H9 (cell line): ENCODE data around the gene YWHAH. TPM values are rescaled to one million over a fixed set of nuclear protein-coding genes. Genes with fewer than 3 reads are reported as not detected.

Experiments used
- DNase-seq: peaks from one replicate; pipeline ENCODE4 v3.0.0-alpha.2; 2017
- H2AFZ ChIP-seq: one replicate; pipeline ENCODE4 v1.6.1; 2013; ENCODE audit warnings: mild to moderate bottlenecking, low read length, control low read depth, moderate library complexity
- H2AK5ac ChIP-seq: 2 replicates; pipeline ENCODE4 v1.6.1; 2013; ENCODE audit warnings: low read length, control low read depth, mixed read lengths; ENCODE audit not compliant: insufficient read length
- H2BK120ac ChIP-seq: one replicate; pipeline ENCODE4 v1.6.1; 2013; ENCODE audit warnings: low read depth, mild to moderate bottlenecking, low read length, control low read depth, inconsistent platforms; ENCODE audit not compliant: poor library complexity, severe bottlenecking
- H2BK12ac ChIP-seq: 2 replicates; pipeline ENCODE4 v1.6.1; 2013; ENCODE audit warnings: low read length, control low read depth, mixed read lengths, low read depth; ENCODE audit not compliant: insufficient read length
- H2BK15ac ChIP-seq: 2 replicates; pipeline ENCODE4 v1.6.1; 2013; ENCODE audit warnings: low read depth, low read length, control low read depth
- H2BK20ac ChIP-seq: one replicate; pipeline ENCODE4 v1.6.1; 2013; ENCODE audit warnings: low read depth, mild to moderate bottlenecking, low read length, control low read depth, inconsistent platforms; ENCODE audit not compliant: poor library complexity, severe bottlenecking
- H2BK5ac ChIP-seq: 2 replicates; pipeline ENCODE4 v1.6.1; 2013; ENCODE audit warnings: low read length, control low read depth, mixed read lengths; ENCODE audit not compliant: insufficient read length
- H3K14ac ChIP-seq: 2 replicates; pipeline ENCODE4 v1.6.1; 2013; ENCODE audit warnings: low read length, control low read depth; ENCODE audit not compliant: insufficient read depth
- H3K18ac ChIP-seq: 2 replicates; pipeline ENCODE4 v1.6.1; 2013; ENCODE audit warnings: low read depth, mild to moderate bottlenecking, mixed read lengths, low read length, control low read depth; ENCODE audit not compliant: insufficient read length
- H3K23ac ChIP-seq: 2 replicates; pipeline ENCODE4 v1.6.1; 2013; ENCODE audit warnings: low read length, control low read depth, mixed read lengths, low read depth; ENCODE audit not compliant: insufficient read length
- H3K23me2 ChIP-seq: 2 replicates; pipeline ENCODE4 v1.6.1; 2013; ENCODE audit warnings: low read depth, mild to moderate bottlenecking, mixed read lengths, low read length, control low read depth; ENCODE audit not compliant: insufficient read length, poor library complexity, severe bottlenecking
- H3K27ac ChIP-seq: 2 replicates; pipeline ENCODE4 v1.5.1; 2013; ENCODE audit warnings: low read length, control low read depth, mixed read lengths, low read depth; ENCODE audit not compliant: insufficient read length
- H3K27me3 ChIP-seq: 2 replicates; pipeline ENCODE4 v1.6.1; 2013; ENCODE audit warnings: low read length, control low read depth, inconsistent platforms; ENCODE audit not compliant: insufficient read depth
- H3K4ac ChIP-seq: 2 replicates; pipeline ENCODE4 v1.6.1; 2013; ENCODE audit warnings: low read depth, mild to moderate bottlenecking, control low read depth, inconsistent platforms, low read length, moderate library complexity
- H3K4me1 ChIP-seq: 2 replicates; pipeline ENCODE4 v1.6.1; 2013; ENCODE audit warnings: low read length, control low read depth, inconsistent platforms; ENCODE audit not compliant: insufficient read depth
- H3K4me2 ChIP-seq: 2 replicates; pipeline ENCODE4 v1.6.1; 2013; ENCODE audit warnings: low read length, control low read depth, mixed read lengths; ENCODE audit not compliant: insufficient read length, insufficient read depth
- H3K56ac ChIP-seq: 2 replicates; pipeline ENCODE4 v1.6.1; 2013; ENCODE audit warnings: low read depth, mild to moderate bottlenecking, mixed read lengths, low read length, control low read depth; ENCODE audit not compliant: insufficient read length
- H3K79me1 ChIP-seq: 2 replicates; pipeline ENCODE4 v1.6.1; 2013; ENCODE audit warnings: low read depth, mild to moderate bottlenecking, moderate library complexity, low read length, control low read depth, inconsistent platforms; ENCODE audit not compliant: insufficient read depth, poor library complexity, severe bottlenecking
- H3K79me2 ChIP-seq: 2 replicates; pipeline ENCODE4 v1.6.1; 2013; ENCODE audit warnings: low read length, control low read depth, inconsistent platforms; ENCODE audit not compliant: insufficient read depth
- H3K9ac ChIP-seq: 2 replicates; pipeline ENCODE4 v1.6.1; 2013; ENCODE audit warnings: low read length, control low read depth, mixed read lengths; ENCODE audit not compliant: insufficient read length; ENCODE audit errors: extremely low read depth
- H3K9me3 ChIP-seq: one replicate; pipeline ENCODE4 v1.6.1; 2013; ENCODE audit warnings: low read depth, low read length, inconsistent platforms; ENCODE audit not compliant: control insufficient read depth
- H3T11ph ChIP-seq: one replicate; pipeline ENCODE4 v1.6.1; 2013; ENCODE audit warnings: mild to moderate bottlenecking, low read length, control low read depth, inconsistent platforms
- H4K20me1 ChIP-seq: one replicate; pipeline ENCODE4 v1.6.1; 2013; ENCODE audit not compliant: control insufficient read depth, insufficient read length, insufficient read depth
- H4K5ac ChIP-seq: 2 replicates; pipeline ENCODE4 v1.6.1; 2013; ENCODE audit warnings: low read depth, mild to moderate bottlenecking, mixed read lengths, low read length, control low read depth; ENCODE audit not compliant: insufficient read length
- H4K8ac ChIP-seq: replicated peaks from 2 replicates; pipeline ENCODE4 v1.6.1; 2013; ENCODE audit warnings: low read length, control low read depth, mixed read lengths, low read depth; ENCODE audit not compliant: insufficient read length
- H4K91ac ChIP-seq: 2 replicates; pipeline ENCODE4 v1.6.1; 2013; ENCODE audit warnings: low read depth, mild to moderate bottlenecking, moderate library complexity, mixed read lengths, low read length, control low read depth; ENCODE audit not compliant: insufficient read length
- H3K27ac Mint-ChIP-seq, 3 experiments: 2 replicates in 2 of 3; 3 replicates in 1 of 3; pipeline ENCODE4 v1.8.0; 2020 to 2021; ENCODE audit warnings: mixed read lengths in 3 of 3, mild to moderate bottlenecking in 1 of 3, moderate library complexity in 1 of 3
- H3K27me3 Mint-ChIP-seq: 2 replicates; pipeline ENCODE4 v1.8.0; 2021; ENCODE audit warnings: low read depth, mild to moderate bottlenecking, moderate library complexity, mixed read lengths
- H3K36me3 Mint-ChIP-seq, 3 experiments: 2 replicates in 2 of 3; 3 replicates in 1 of 3; pipeline ENCODE4 v1.8.0; 2020 to 2021; ENCODE audit warnings: low read depth in 3 of 3, mixed read lengths in 3 of 3; ENCODE audit not compliant: insufficient read depth in 1 of 3
- H3K4me1 Mint-ChIP-seq, 2 experiments: 2 replicates each; pipeline ENCODE4 v1.8.0; 2020; ENCODE audit warnings: mixed read lengths in 2 of 2
- H3K4me3 Mint-ChIP-seq, 2 experiments: 2 replicates in 1 of 2; 3 replicates in 1 of 2; pipeline ENCODE4 v1.8.0; 2020 to 2021; ENCODE audit warnings: mild to moderate bottlenecking in 2 of 2, mixed read lengths in 2 of 2, moderate library complexity in 1 of 2
- H3K9me3 Mint-ChIP-seq, 2 experiments: 2 replicates in 1 of 2; 3 replicates in 1 of 2; pipeline ENCODE4 v1.8.0; 2020; ENCODE audit warnings: mild to moderate bottlenecking in 2 of 2, mixed read lengths in 2 of 2, moderate library complexity in 1 of 2
- CTCF ChIP-seq: fragments of 200-600 bp; sonication (generic); conservative IDR thresholded peaks from 3 replicates; pipeline ENCODE4 v1.8.0; 2021; ENCODE audit warnings: antibody characterized with exemption, mild to moderate bottlenecking
- WGBS: extraction: QIAGEN DNeasy Blood & Tissue Kit; methylation state at CpG from one replicate; pipeline ENCODE4 v1.1.7; 2013; ENCODE audit warnings: missing lambda C conversion rate, low lambda C conversion rate, mixed read lengths; ENCODE audit not compliant: insufficient read length; ENCODE audit errors: extremely low coverage; 5-methylcytosine and 5-hydroxymethylcytosine counted together
- total RNA-seq: library from RNA; stranded (reverse); gene quantifications from 2 replicates; pipeline ENCODE4 v1.2.1, GENCODE V29; 2021

YWHAH gene
- total RNA-seq, 1 experiment from 2014 or later, result 250 TPM

- no peak for DNase-seq
- Histone ChIP-seq H3K18ac (no peak overlapping the region), H2BK5ac (no peak overlapping the region), H3K79me2 (no peaks in the 10 kb centered on the region), H2BK20ac (no peak overlapping the region), H2BK15ac (no peak overlapping the region), H3K23ac (no peak overlapping the region), H3K14ac (no peak overlapping the region), H2BK120ac (no peak overlapping the region), H4K8ac (no peak overlapping the region), H4K20me1 (no peaks in the 10 kb centered on the region), H4K5ac (no peak overlapping the region), H3K56ac (no peak overlapping the region), H3K9me3 (no peaks in the 10 kb centered on the region), H2AK5ac (no peak overlapping the region), H3K79me1 (no peaks in the 10 kb centered on the region), H3K4ac (no peak overlapping the region), H3K4me1 (no peaks in the 10 kb centered on the region), H3K23me2 (no peaks in the 10 kb centered on the region), H3K27me3 (no peaks in the 10 kb centered on the region), H3K4me2 (no peak overlapping the region), H3T11ph (no peak overlapping the region), H2AFZ (no peak overlapping the region), H2BK12ac (no peak overlapping the region), H3K9ac (no peak overlapping the region), H3K27ac (no peak overlapping the region), H4K91ac (no peak overlapping the region)
- no CpG with 5 or more reads among the region's 1 CpG for WGBS
- TF ChIP-seq CTCF, result no peak
- Mint-ChIP-seq H3K4me3 (no peak overlapping the region), H3K27ac (no peak overlapping the region), H3K9me3 (peaks cover 2 to 8% of the 10 kb centered on the region in 2 experiments; a peak in 2 of 5 replicates), H3K36me3 (no peaks in the 10 kb centered on the region), H3K4me1 (no peaks in the 10 kb centered on the region), H3K27me3 (peaks cover 25% of the 10 kb centered on the region)
Observed at GRCh38 chr22:32005453-32005852, 61.1 kb downstream of the YWHAH start.

Other genes with a start within 250 kb of the YWHAH start
- 127 and 138 TPM in 2 replicates for gene PRR14L, start 194.4 kb upstream of the YWHAH start, total RNA-seq
- 26.8 and 29.2 TPM in 2 replicates for gene DEPDC5, start 190.5 kb upstream of the YWHAH start, total RNA-seq
- not detected in 2 replicates for gene SLC5A1, start 98.7 kb downstream of the YWHAH start, total RNA-seq
- gene C22orf42, start 214.8 kb downstream of the YWHAH start, total RNA-seq, result not detected in 2 replicates